ENCODE measurements around the gene MDN1. TPM values are rescaled to one million over a fixed set of nuclear protein-coding genes. Genes with fewer than 3 reads are reported as not detected.

MDN1 gene
- total and polyA plus RNA-seq, 2 of the 8 experiments (the other 6 are each of a cell fraction or from before 2014, with no cell fraction given) = 53.5 to 179 TPM

GRCh38 chr6:89643406-89643805 is 176.2 kb downstream of the MDN1 start:
- Histone ChIP-seq H3K4me2 (ENCODE audit: insufficient read depth in 1 of 2, low read depth in 2 of 2, low read length in 2 of 2) (no peak overlapping the region), H2AK5ac (ENCODE audit: low read depth, low read length) (no peak overlapping the region), H3K4me3 (ENCODE audit: extremely low read depth in 1 of 4, insufficient read depth in 2 of 4, low read depth in 3 of 4, low read length in 4 of 4) (no peak overlapping the region), H3K23me2 (ENCODE audit: low read depth, low read length) (no peaks in the 10 kb centered on the region; the same call in 1 of the 2 replicates), H3K79me2 (ENCODE audit: control insufficient read depth in 1 of 2, insufficient read depth in 2 of 2, low read length in 2 of 2) (no peaks in the 10 kb centered on the region; a peak in 1 of 4 replicates), H4K8ac (ENCODE audit: extremely low read depth, insufficient read depth, low read length) (no peak overlapping the region), H3K79me1 (ENCODE audit: low read depth, low read length) (no peaks in the 10 kb centered on the region), H3K27ac (ENCODE audit: low read depth, low read length) (no peak overlapping the region), H3K56ac (replicated peaks; ENCODE audit: insufficient read length, low read depth, low read length) (no peak overlapping the region), H3K9me3 (ENCODE audit: insufficient read depth in 2 of 2, low read depth in 1 of 2, low read length in 1 of 2) (no peaks in the 10 kb centered on the region), H2BK20ac (ENCODE audit: low read length) (no peak overlapping the region), H3K4ac (replicated peaks; ENCODE audit: insufficient read length, low read depth, low read length) (no peak overlapping the region), H2BK120ac (replicated peaks; ENCODE audit: low read depth, low read length) (no peak overlapping the region), H4K91ac (replicated peaks; ENCODE audit: insufficient read length, low read length) (no peak overlapping the region), H3K27me3 (replicated peaks in 1 of 4; ENCODE audit: control insufficient read depth in 3 of 4, extremely low read depth in 1 of 4, insufficient read depth in 3 of 4, low read length in 3 of 4) (no peaks in the 10 kb centered on the region), H4K5ac (ENCODE audit: insufficient read length, low read depth, low read length) (no peak overlapping the region), H2BK15ac (ENCODE audit: low read length) (no peak overlapping the region), H2BK5ac (ENCODE audit: low read depth, low read length) (no peak overlapping the region), H3K23ac (ENCODE audit: insufficient read length) (no peak overlapping the region), H3K4me1 (replicated peaks in 1 of 4; ENCODE audit: control insufficient read depth in 3 of 4, insufficient read depth in 4 of 4, low read length in 3 of 4) (peaks cover 0 to 3% (median 0%) of the 10 kb centered on the region in 4 experiments; a peak in 1 of 7 replicates), H4K20me1 (replicated peaks in 1 of 2; ENCODE audit: control insufficient read depth in 1 of 2, insufficient read depth in 2 of 2, low read length in 2 of 2) (peaks cover 2% of the 10 kb centered on the region in 2 experiments), H3K36me3 (ENCODE audit: control insufficient read depth in 2 of 4, insufficient read depth in 4 of 4, low read length in 3 of 4) (peaks cover 24 to 65% (median 60%) of the 10 kb centered on the region in 4 experiments), H3K18ac (ENCODE audit: extremely low read depth, low read length) (no peak overlapping the region), H2BK12ac (ENCODE audit: low read depth, low read length) (no peak overlapping the region), H2AFZ (ENCODE audit: low read length) (no peak overlapping the region), H3K9ac (replicated peaks in 1 of 4; ENCODE audit: extremely low read depth in 1 of 4, low read depth in 3 of 4, low read length in 3 of 4) (no peak overlapping the region), H3K14ac (ENCODE audit: insufficient read length) (no peak overlapping the region)
- ChIA-PET POLR2A (ENCODE audit: partially characterized antibody) (interaction anchor here (1.4 kb wide), 1 partner anchor 22 kb away, joined by 3 read pairs; no protein-coding TSS in a partner anchor), CTCF (ENCODE audit: partially characterized antibody) (interaction anchor here (0.6 to 1.0 kb wide), 2 partner anchors 211 to 287 kb away, joined by 3 to 4 read pairs; partner anchors contain the start of gene ANKRD6)
- WGBS, 2 experiments (ENCODE audit: extremely low coverage in 1 of 2, insufficient coverage in 1 of 2, insufficient read length in 1 of 2, insufficient replicate concordance in 2 of 2, low coverage in 1 of 2, low lambda C conversion rate in 2 of 2, missing lambda C conversion rate in 1 of 2) = 81% methylated on average over 3 of the region's 3 CpGs; no CpG with 5 or more reads in 1 of the 2 experiments
- FAIRE-seq (no peak), DNase-seq (ENCODE audit: low read depth in 1 of 2, low spot score in 2 of 2) (no peak)
- no peak for TF ChIP-seq GTF2F1 (IDR thresholded peaks at IDR 0.05; ENCODE audit: borderline replicate concordance, low read depth, low read length)
- TF ChIP-seq CREB1 (IDR thresholded peaks at IDR 0.05) = no peak
- TF ChIP-seq SUZ12 (IDR thresholded peaks at IDR 0.05; ENCODE audit: low read length) = no peak
- TF ChIP-seq BCL11A (IDR thresholded peaks at IDR 0.05; ENCODE audit: low read depth in 2 of 2, low read length in 2 of 2) = no peak
- no peak for TF ChIP-seq CTBP2 (IDR thresholded peaks at IDR 0.05; ENCODE audit: borderline replicate concordance, insufficient read depth, insufficient read length, low read length)
- no peak for TF ChIP-seq SIN3A (conservative IDR thresholded peaks at IDR 0.05 in 1 of 2, IDR thresholded peaks at IDR 0.05 in 1 of 2; ENCODE audit: low read depth in 1 of 2, low read length in 2 of 2)
- TF ChIP-seq SAP30 (IDR thresholded peaks at IDR 0.05; ENCODE audit: insufficient read depth, insufficient replicate concordance, low read length) = no peak
- no peak for TF ChIP-seq KDM1A (IDR thresholded peaks at IDR 0.05; ENCODE audit: borderline replicate concordance, low read length)
- TF ChIP-seq POU5F1 (IDR thresholded peaks at IDR 0.05; ENCODE audit: low read depth, low read length) = no peak
- TF ChIP-seq KDM5A (IDR thresholded peaks at IDR 0.05; ENCODE audit: low read length) = no peak
- TF ChIP-seq RAD21 (IDR thresholded peaks at IDR 0.05 in 1 of 2, conservative IDR thresholded peaks at IDR 0.05 in 1 of 2; ENCODE audit: low read depth in 2 of 2, low read length in 2 of 2) = no peak
- no peak for TF ChIP-seq SRF (IDR thresholded peaks at IDR 0.05; ENCODE audit: low read depth, low read length)
- TF ChIP-seq RBBP5 (IDR thresholded peaks at IDR 0.05; ENCODE audit: borderline replicate concordance, low read depth, low read length) = no peak
- no peak for TF ChIP-seq TCF12 (IDR thresholded peaks at IDR 0.05; ENCODE audit: low read depth, low read length)
